Keratinocyte (primary cell): ENCODE results near the gene MYO1E. TPM values are rescaled to one million over a fixed set of nuclear protein-coding genes. Genes with fewer than 3 reads are reported as not detected.

Experiments
- DNase-seq: peaks from one replicate; pipeline ENCODE4 v3.0.0-alpha.2; 2011; ENCODE audit warnings: low read depth, missing footprints, low spot score
- FAIRE-seq: peaks from 2 replicates; lab custom pipeline; 2011; peaks lifted over from hg19 to GRCh38; lab: Jason Lieb, UNC
- H2AFZ ChIP-seq: 2 replicates; pipeline ENCODE4 v1.6.0; 2012; ENCODE audit warnings: low read length, control low read depth, inconsistent platforms; ENCODE audit not compliant: control insufficient read depth
- H3K27ac ChIP-seq: 2 replicates; pipeline ENCODE4 v1.5.1; 2011; ENCODE audit warnings: low read length; ENCODE audit not compliant: control insufficient read depth, insufficient read depth
- H3K27me3 ChIP-seq: 3 replicates; pipeline ENCODE4 v1.6.0; 2011; ENCODE audit warnings: low read length; ENCODE audit not compliant: control insufficient read depth, insufficient read depth; ENCODE audit errors: extremely low read depth
- H3K36me3 ChIP-seq, 2 experiments: 2 replicates in 1 of 2; 3 replicates in 1 of 2; pipeline ENCODE4 v1.5.1; 2011; ENCODE audit warnings: low read length in 2 of 2, mild to moderate bottlenecking in 1 of 2; ENCODE audit not compliant: control insufficient read depth in 2 of 2, insufficient read depth in 2 of 2; ENCODE audit errors: extremely low read depth in 1 of 2
- H3K4me1 ChIP-seq: 3 replicates; pipeline ENCODE4 v1.5.1; 2011; ENCODE audit warnings: low read length; ENCODE audit not compliant: control insufficient read depth, insufficient read depth; ENCODE audit errors: extremely low read depth
- H3K4me2 ChIP-seq: 3 replicates; pipeline ENCODE4 v1.6.0; 2011; ENCODE audit warnings: low read depth, low read length; ENCODE audit not compliant: control insufficient read depth, insufficient read depth; ENCODE audit errors: extremely low read depth
- H3K4me3 ChIP-seq, 3 experiments: fragments of 200-600 bp in 1 of 3; sonication (generic) in 1 of 3; 2 replicates in 2 of 3; 3 replicates in 1 of 3; pipeline ENCODE4 v1.5.1; 2011 to 2016; ENCODE audit warnings: low read length in 3 of 3, mild to moderate bottlenecking in 3 of 3, control low read depth in 2 of 3, inconsistent platforms in 1 of 3, low read depth in 1 of 3, mixed read lengths in 1 of 3, mixed run types in 1 of 3, moderate library complexity in 1 of 3; ENCODE audit not compliant: control insufficient read depth in 2 of 3, insufficient read depth in 2 of 3; ENCODE audit errors: extremely low read depth in 1 of 3
- H3K79me2 ChIP-seq: 2 replicates; pipeline ENCODE4 v1.6.0; 2012; ENCODE audit warnings: low read length; ENCODE audit not compliant: control insufficient read depth, insufficient read depth
- H3K9ac ChIP-seq: 3 replicates; pipeline ENCODE4 v1.6.0; 2011; ENCODE audit warnings: low read length; ENCODE audit not compliant: control insufficient read depth, insufficient read depth; ENCODE audit errors: extremely low read depth
- H3K9me1 ChIP-seq: 3 replicates; pipeline ENCODE4 v1.6.0; 2011; ENCODE audit warnings: low read length; ENCODE audit not compliant: control insufficient read depth, insufficient read depth; ENCODE audit errors: extremely low read depth
- H3K9me3 ChIP-seq: 2 replicates; pipeline ENCODE4 v1.5.1; 2012; ENCODE audit warnings: low read depth, low read length; ENCODE audit not compliant: control insufficient read depth
- H4K20me1 ChIP-seq: 3 replicates; pipeline ENCODE4 v1.6.0; 2011; ENCODE audit warnings: low read length; ENCODE audit not compliant: control insufficient read depth, insufficient read depth; ENCODE audit errors: extremely low read depth
- EZH2 ChIP-seq: IDR thresholded peaks from one replicate; pipeline ENCODE4 v1.6.1; 2012; ENCODE audit warnings: inconsistent platforms, mild to moderate bottlenecking, low read length, moderate library complexity
- dilution Hi-C: fragments of 300-500 bp; cut with MboI; formaldehyde crosslinking; loops from one replicate; pipeline ENCODE4 v1.7.0; 2020; ENCODE audit warnings: low sequenced_read_pairs; ENCODE audit not compliant: extremely low pct_ligation_motif_present
- polyA plus RNA-seq, 5 experiments: library from polyadenylated mRNA; depleted of rRNA in 3 of 5; stranded (reverse) in 3 of 5; stranded (forward) in 1 of 5; unstranded in 1 of 5; fragments of >200 nt; gene quantifications; 1 replicate in 1 of 5; 2 replicates in 3 of 5; 3 replicates in 1 of 5; pipeline versions ENCODE4 v1.2.1 to v1.2.3, GENCODE V29; 2011 to 2012; ENCODE audit warnings: missing spikeins in 2 of 5, low read depth in 1 of 5, low replicate concordance in 1 of 5
- TF ChIP-seq, protein P1 (sequence below), 3 experiments: IDR thresholded peaks in 1 of 3; conservative IDR thresholded peaks in 1 of 3; optimal IDR thresholded peaks in 1 of 3; 2 replicates in 2 of 3; 3 replicates in 1 of 3; pipeline versions ENCODE3 to v1.5.1; 2011; ENCODE audit warnings: low read length in 3 of 3, mild to moderate bottlenecking in 3 of 3, moderate library complexity in 2 of 3, control low read depth in 1 of 3, inconsistent platforms in 1 of 3; ENCODE audit not compliant: insufficient read depth in 2 of 3; ENCODE audit errors: extremely low read depth in 1 of 3

Gene MYO1E
- polyA plus RNA-seq, 1 donor (not counting 4 experiments of a cell fraction or from before 2014, with no cell fraction given) = 213 TPM

DNA sequence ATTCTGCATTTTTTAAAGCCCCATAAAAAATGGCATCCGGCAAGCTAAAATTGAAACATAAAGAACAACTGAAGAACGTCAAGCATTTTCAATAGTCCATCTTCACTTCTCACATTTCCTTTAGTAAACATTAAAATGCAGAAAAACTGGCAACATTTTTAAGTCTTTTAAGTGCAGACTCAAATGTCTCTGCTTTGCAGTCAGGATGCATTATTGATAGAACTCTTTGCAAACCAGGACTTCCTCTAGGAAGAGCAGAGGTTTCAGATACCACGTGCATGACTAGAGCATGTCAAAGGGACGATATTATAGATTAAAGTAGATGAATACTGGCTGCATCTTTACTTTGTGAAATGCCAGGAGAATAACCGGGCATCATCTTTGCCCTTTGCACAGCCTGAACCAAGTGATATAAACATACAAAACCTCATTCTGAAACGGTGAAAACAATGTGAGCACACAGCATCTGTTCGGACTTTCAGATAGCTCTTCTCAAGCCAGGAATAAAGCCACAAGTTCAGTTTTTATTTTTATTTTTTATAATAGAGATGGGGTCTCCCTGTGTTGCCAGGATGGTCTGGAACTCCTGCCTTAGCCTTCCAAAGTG lies 101.0 kb downstream of the MYO1E start:
- H3K4me2 ChIP-seq = no peak overlapping the region
- H3K4me1 ChIP-seq = peaks cover 53% of the 10 kb centered on the region
- no peak for DNase-seq
- peaks cover 72% of the 10 kb centered on the region for H3K79me2 ChIP-seq
- dilution Hi-C loops = no loop called here
- H3K27me3 ChIP-seq = no peaks in the 10 kb centered on the region
- no peak overlapping the region for H2AFZ ChIP-seq
- peaks cover 3 to 12% of the 10 kb centered on the region in 2 experiments for H3K36me3 ChIP-seq
- no peak overlapping the region for H3K4me3 ChIP-seq
- TF ChIP-seq, protein P1, sequence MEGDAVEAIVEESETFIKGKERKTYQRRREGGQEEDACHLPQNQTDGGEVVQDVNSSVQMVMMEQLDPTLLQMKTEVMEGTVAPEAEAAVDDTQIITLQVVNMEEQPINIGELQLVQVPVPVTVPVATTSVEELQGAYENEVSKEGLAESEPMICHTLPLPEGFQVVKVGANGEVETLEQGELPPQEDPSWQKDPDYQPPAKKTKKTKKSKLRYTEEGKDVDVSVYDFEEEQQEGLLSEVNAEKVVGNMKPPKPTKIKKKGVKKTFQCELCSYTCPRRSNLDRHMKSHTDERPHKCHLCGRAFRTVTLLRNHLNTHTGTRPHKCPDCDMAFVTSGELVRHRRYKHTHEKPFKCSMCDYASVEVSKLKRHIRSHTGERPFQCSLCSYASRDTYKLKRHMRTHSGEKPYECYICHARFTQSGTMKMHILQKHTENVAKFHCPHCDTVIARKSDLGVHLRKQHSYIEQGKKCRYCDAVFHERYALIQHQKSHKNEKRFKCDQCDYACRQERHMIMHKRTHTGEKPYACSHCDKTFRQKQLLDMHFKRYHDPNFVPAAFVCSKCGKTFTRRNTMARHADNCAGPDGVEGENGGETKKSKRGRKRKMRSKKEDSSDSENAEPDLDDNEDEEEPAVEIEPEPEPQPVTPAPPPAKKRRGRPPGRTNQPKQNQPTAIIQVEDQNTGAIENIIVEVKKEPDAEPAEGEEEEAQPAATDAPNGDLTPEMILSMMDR (optimal IDR thresholded peaks at IDR 0.05 in 1 of 3, IDR thresholded peaks at IDR 0.05 in 1 of 3, conservative IDR thresholded peaks at IDR 0.05 in 1 of 3; ENCODE audit: extremely low read depth in 1 of 3, insufficient read depth in 2 of 3, low read length in 3 of 3) = no peak
- TF ChIP-seq EZH2 = no peak
- H3K9me3 ChIP-seq = no peaks in the 10 kb centered on the region
- H3K27ac ChIP-seq = no peak overlapping the region
- peaks cover 3% of the 10 kb centered on the region for H3K9me1 ChIP-seq
- FAIRE-seq = no peak
- H3K9ac ChIP-seq = no peak overlapping the region
- H4K20me1 ChIP-seq = peaks cover 2% of the 10 kb centered on the region

DNA sequence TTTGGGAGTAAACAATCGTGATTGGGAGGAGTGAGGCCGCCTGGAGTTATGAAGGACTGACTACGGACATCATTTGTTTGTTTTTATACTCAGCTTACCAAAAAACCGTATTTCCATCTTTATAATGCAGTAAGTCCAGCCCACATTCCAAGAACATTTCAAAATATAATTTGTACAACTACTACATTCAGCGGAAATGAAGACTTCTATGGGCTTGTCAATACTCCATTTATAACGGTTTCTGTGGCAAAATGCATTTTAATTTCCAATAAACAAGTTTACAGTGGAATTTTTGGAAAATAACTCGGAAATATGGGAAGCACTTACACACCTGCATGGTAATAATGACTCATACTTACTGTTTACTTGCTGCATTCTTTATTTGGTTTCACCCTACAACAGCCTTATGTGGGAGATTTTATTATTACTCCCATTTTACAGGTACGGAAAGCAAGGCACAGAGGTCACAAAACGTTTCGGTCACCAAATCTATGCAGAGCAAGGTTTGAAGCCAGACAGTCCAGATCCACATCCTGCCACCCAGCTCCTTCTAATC lies 103.7 kb downstream of the MYO1E start:
- Histone ChIP-seq H3K9me3 (no peaks in the 10 kb centered on the region), H3K4me2 (peak overlapping the region; percentile 56), H3K9ac (no peak overlapping the region), H3K4me1 (peaks cover 26% of the 10 kb centered on the region), H3K27me3 (no peaks in the 10 kb centered on the region), H3K9me1 (peaks cover 3% of the 10 kb centered on the region), H2AFZ (no peak overlapping the region), H3K27ac (peak overlapping the region; percentile 67), H3K79me2 (peaks cover 57% of the 10 kb centered on the region), H3K4me3 (no peak overlapping the region), H3K36me3 (peaks cover 7 to 18% of the 10 kb centered on the region in 2 experiments), H4K20me1 (peaks cover 2% of the 10 kb centered on the region)
- dilution Hi-C loops = no loop called here
- no peak for FAIRE-seq
- TF ChIP-seq, protein P1 (optimal IDR thresholded peaks at IDR 0.05 in 1 of 3, IDR thresholded peaks at IDR 0.05 in 1 of 3, conservative IDR thresholded peaks at IDR 0.05 in 1 of 3; ENCODE audit: extremely low read depth in 1 of 3, insufficient read depth in 2 of 3, low read length in 3 of 3) = no peak
- no peak for TF ChIP-seq EZH2
- DNase-seq = no peak
